ENCODE data around the gene DBNDD2. TPM values are rescaled to one million over a fixed set of nuclear protein-coding genes. Genes with fewer than 3 reads are reported as not detected.
A peak's percentile ranks its signal among the peaks of the same experiment; 100 is the strongest.

Gene DBNDD2
- 100 to 1,000 TPM; 163 to 208 (median 178) TPM for total RNA-seq
- 228 TPM for polyA plus RNA-seq
- long read RNA-seq, donor 1, transcript DBNDD2-203 (3 exons, 1,417 nt) = minor isoform, 52 of 281 reads
- long read RNA-seq, donor 1, transcript DBNDD2-202 (4 exons, 1,078 nt) = major isoform, 140 of 281 reads
- long read RNA-seq, donor 1, transcript DBNDD2-208 (4 exons, 1,118 nt) = minor isoform, 13 of 281 reads
- long read RNA-seq, donor 1, transcript DBNDD2-204 (4 exons, 1,537 nt) = minor isoform, 37 of 281 reads
- long read RNA-seq, donor 1, partial matches to known transcripts = 3 of 281 reads
- long read RNA-seq, donor 1, other reads (novel, unspliced or antisense) = 19 of 281 reads
- long read RNA-seq, donor 2, transcript DBNDD2-204 (4 exons, 1,537 nt) = minor isoform, 13 of 214 reads
- long read RNA-seq, donor 2, transcript DBNDD2-208 (4 exons, 1,118 nt) = minor isoform, 11 of 214 reads
- long read RNA-seq, donor 2, transcript DBNDD2-203 (3 exons, 1,417 nt) = minor isoform, 61 of 214 reads
- long read RNA-seq, donor 2, transcript DBNDD2-202 (4 exons, 1,078 nt) = major isoform, 109 of 214 reads
- long read RNA-seq, donor 2, partial matches to known transcripts = 0 of 214 reads
- long read RNA-seq, donor 2, other reads (novel, unspliced or antisense) = 9 of 214 reads
- long read RNA-seq, donor 3, transcript DBNDD2-204 (4 exons, 1,537 nt) = minor isoform, 101 of 364 reads
- long read RNA-seq, donor 3, transcript DBNDD2-202 (4 exons, 1,078 nt) = major isoform, 111 of 364 reads
- long read RNA-seq, donor 3, transcript DBNDD2-205 (4 exons, 1,207 nt) = minor isoform, 11 of 364 reads
- long read RNA-seq, donor 3, transcript DBNDD2-203 (3 exons, 1,417 nt) = minor isoform, 89 of 364 reads
- long read RNA-seq, donor 3, partial matches to known transcripts = 5 of 364 reads
- long read RNA-seq, donor 3, other reads (novel, unspliced or antisense) = 28 of 364 reads
- long read RNA-seq, donor 4, transcript DBNDD2-203 (3 exons, 1,417 nt) = minor isoform, 29 of 159 reads
- long read RNA-seq, donor 4, transcript DBNDD2-204 (4 exons, 1,537 nt) = minor isoform, 19 of 159 reads
- long read RNA-seq, donor 4, transcript DBNDD2-202 (4 exons, 1,078 nt) = major isoform, 82 of 159 reads
- long read RNA-seq, donor 4, transcript DBNDD2-208 (4 exons, 1,118 nt) = minor isoform, 10 of 159 reads
- long read RNA-seq, donor 4, partial matches to known transcripts = 0 of 159 reads
- long read RNA-seq, donor 4, other reads (novel, unspliced or antisense) = 11 of 159 reads

GRCh38 chr20:45407783-45408645 is at the start of gene DBNDD2:
DBNDD2 (plus strand) TSS chr20:45408289; CDS start chr20:45408468, 179 bp downstream.
- Histone ChIP-seq H3K9me3 (ENCODE audit: control insufficient read depth, low read length) (no peaks in the 10 kb centered on the region), H3K27me3 (ENCODE audit: control insufficient read depth, insufficient read depth) (no peaks in the 10 kb centered on the region), H3K4me1 (ENCODE audit: control insufficient read depth, insufficient read depth, low read length) (no peaks in the 10 kb centered on the region), H3K4me3 (ENCODE audit: low read length) (peak within 1 kb of the TSS; percentile 85), H3K27ac (ENCODE audit: low read length) (peak within 1 kb of the TSS; percentile 92)
- DNase-seq = peak; percentile 27 to 69 (median 58)
- peak; percentile 25 to 56 for ATAC-seq
- intact Hi-C loops (cut with DNase I) = no loop called here
- WGBS = 73% methylated on average over 21 of the region's 21 CpGs

GRCh38 chr20:45359069-45359405 is 49.1 kb upstream of the DBNDD2 start:
- ATAC-seq (peak; percentile 44 to 51), DNase-seq (peak in 1 of 3 donors; percentile 64)
- Histone ChIP-seq H3K4me3 (ENCODE audit: low read length) (no peak overlapping the region), H3K9me3 (ENCODE audit: control insufficient read depth, low read length) (no peaks in the 10 kb centered on the region), H3K27ac (ENCODE audit: low read length) (peak overlapping the region; percentile 98), H3K27me3 (ENCODE audit: control insufficient read depth, insufficient read depth) (no peaks in the 10 kb centered on the region), H3K4me1 (ENCODE audit: control insufficient read depth, insufficient read depth, low read length) (peaks cover 13% of the 10 kb centered on the region)
- 45% methylated on average over 7 of the region's 7 CpGs for WGBS
- intact Hi-C loops (cut with DNase I) = no loop called here

GRCh38 chr20:45359406-45360148 is 48.5 kb upstream of the DBNDD2 start:
- intact Hi-C loops (cut with DNase I) = no loop called here

GRCh38 chr20:45361793-45362192 is 46.3 kb upstream of the DBNDD2 start:
- Histone ChIP-seq H3K4me3 (ENCODE audit: low read length) (no peak overlapping the region), H3K9me3 (ENCODE audit: control insufficient read depth, low read length) (no peaks in the 10 kb centered on the region), H3K27me3 (ENCODE audit: control insufficient read depth, insufficient read depth) (no peaks in the 10 kb centered on the region), H3K27ac (ENCODE audit: low read length) (no peak overlapping the region), H3K4me1 (ENCODE audit: control insufficient read depth, insufficient read depth, low read length) (peaks cover 14% of the 10 kb centered on the region)
- intact Hi-C loops (cut with DNase I) = loop anchor here in 1 of 4 donors (2.0 kb wide), 1 partner anchor 71 kb away; no protein-coding TSS in a partner anchor
- ATAC-seq (no peak), DNase-seq (no peak)
- 76% methylated on average over 6 of the region's 6 CpGs for WGBS

More at GRCh38 chr20:45359406-45360148, 48.5 kb upstream of the DBNDD2 start:
- 56% methylated on average over 9 of the region's 9 CpGs for WGBS
- H3K4me3 ChIP-seq (ENCODE audit: low read length) = no peak overlapping the region
- no peaks in the 10 kb centered on the region for H3K27me3 ChIP-seq (ENCODE audit: control insufficient read depth, insufficient read depth)
- ATAC-seq (no peak), DNase-seq (no peak)
- H3K4me1 ChIP-seq (ENCODE audit: control insufficient read depth, insufficient read depth, low read length) = peaks cover 14% of the 10 kb centered on the region
- peak overlapping the region; percentile 98 for H3K27ac ChIP-seq (ENCODE audit: low read length)
- H3K9me3 ChIP-seq (ENCODE audit: control insufficient read depth, low read length) = no peaks in the 10 kb centered on the region

- peak within 1 kb of the TSS; percentile 98 for H3K27ac ChIP-seq (ENCODE audit: low read length)
- peak; percentile 95 to 96 for ATAC-seq
- H3K9me3 ChIP-seq (ENCODE audit: control insufficient read depth, low read length) = no peaks in the 10 kb centered on the region
- intact Hi-C loops (cut with DNase I) = loop anchor here in 1 of 4 donors (2.0 kb wide), 1 partner anchor 70 kb away; no protein-coding TSS in a partner anchor
- H3K4me3 ChIP-seq (ENCODE audit: low read length) = peak within 1 kb of the TSS; percentile 72
- DNase-seq = peak; percentile 99 to 100 (median 99)
- WGBS = under 1% methylated on average over 55 of the region's 55 CpGs
- no peaks in the 10 kb centered on the region for H3K27me3 ChIP-seq (ENCODE audit: control insufficient read depth, insufficient read depth)
- H3K4me1 ChIP-seq (ENCODE audit: control insufficient read depth, insufficient read depth, low read length) = peaks cover 6% of the 10 kb centered on the region
These were observed 45.1 kb upstream of the DBNDD2 start, which contains the start of gene SYS1 for GRCh38 chr20:45362804-45363610. SYS1 (plus strand) TSS chr20:45363156; CDS start chr20:45363532, 376 bp downstream.

- intact Hi-C loops (cut with DNase I) = loop anchor here in 1 of 4 donors (2.0 kb wide), 1 partner anchor 69 kb away; no protein-coding TSS in a partner anchor
- H3K4me3 ChIP-seq (ENCODE audit: low read length) = peak overlapping the region; percentile 72
- WGBS = 23% methylated on average over 23 of the region's 23 CpGs
- DNase-seq (no peak), ATAC-seq (no peak)
- H3K4me1 ChIP-seq (ENCODE audit: control insufficient read depth, insufficient read depth, low read length) = peaks cover 5% of the 10 kb centered on the region
- H3K27ac ChIP-seq (ENCODE audit: low read length) = peak overlapping the region; percentile 98
- no peaks in the 10 kb centered on the region for H3K9me3 ChIP-seq (ENCODE audit: control insufficient read depth, low read length)
- no peaks in the 10 kb centered on the region for H3K27me3 ChIP-seq (ENCODE audit: control insufficient read depth, insufficient read depth)
These were observed 44.2 kb upstream of the DBNDD2 start for GRCh38 chr20:45363611-45364492.

GRCh38 chr20:45365444-45365970 is 42.6 kb upstream of the DBNDD2 start:
- intact Hi-C loops (cut with DNase I) = loop anchor here in 1 of 4 donors (5.0 kb wide), 1 partner anchor 43 kb away; no protein-coding TSS in a partner anchor
- ATAC-seq = no peak
- no peaks in the 10 kb centered on the region for H3K27me3 ChIP-seq (ENCODE audit: control insufficient read depth, insufficient read depth)
- peaks cover 1% of the 10 kb centered on the region for H3K4me1 ChIP-seq (ENCODE audit: control insufficient read depth, insufficient read depth, low read length)
- no peak overlapping the region for H3K4me3 ChIP-seq (ENCODE audit: low read length)
- DNase-seq = no peak
- no peak overlapping the region for H3K27ac ChIP-seq (ENCODE audit: low read length)
- no peaks in the 10 kb centered on the region for H3K9me3 ChIP-seq (ENCODE audit: control insufficient read depth, low read length)
- WGBS = 84% methylated on average over 5 of the region's 5 CpGs

- no peaks in the 10 kb centered on the region for H3K27me3 ChIP-seq (ENCODE audit: control insufficient read depth, insufficient read depth)
- intact Hi-C loops (cut with DNase I) = loop anchor here in 1 of 4 donors (5.0 kb wide), 1 partner anchor 44 kb away; no protein-coding TSS in a partner anchor
- H3K27ac ChIP-seq (ENCODE audit: low read length) = no peak overlapping the region
- 75% methylated on average over 1 of the region's 1 CpG for WGBS
- H3K4me1 ChIP-seq (ENCODE audit: control insufficient read depth, insufficient read depth, low read length) = peaks cover 1% of the 10 kb centered on the region
- no peak for DNase-seq
- no peaks in the 10 kb centered on the region for H3K9me3 ChIP-seq (ENCODE audit: control insufficient read depth, low read length)
- ATAC-seq = no peak
- H3K4me3 ChIP-seq (ENCODE audit: low read length) = no peak overlapping the region
These were observed 41.9 kb upstream of the DBNDD2 start for GRCh38 chr20:45366192-45366591.
